Measurements from ENCODE around the gene SMG6.

The SMG6 gene

GRCh38 chr17:2022647-2023240, 280.8 kb downstream of the SMG6 start:
- no peak overlapping the region for H3K27ac ChIP-seq
- TF ChIP-seq, protein P1, sequence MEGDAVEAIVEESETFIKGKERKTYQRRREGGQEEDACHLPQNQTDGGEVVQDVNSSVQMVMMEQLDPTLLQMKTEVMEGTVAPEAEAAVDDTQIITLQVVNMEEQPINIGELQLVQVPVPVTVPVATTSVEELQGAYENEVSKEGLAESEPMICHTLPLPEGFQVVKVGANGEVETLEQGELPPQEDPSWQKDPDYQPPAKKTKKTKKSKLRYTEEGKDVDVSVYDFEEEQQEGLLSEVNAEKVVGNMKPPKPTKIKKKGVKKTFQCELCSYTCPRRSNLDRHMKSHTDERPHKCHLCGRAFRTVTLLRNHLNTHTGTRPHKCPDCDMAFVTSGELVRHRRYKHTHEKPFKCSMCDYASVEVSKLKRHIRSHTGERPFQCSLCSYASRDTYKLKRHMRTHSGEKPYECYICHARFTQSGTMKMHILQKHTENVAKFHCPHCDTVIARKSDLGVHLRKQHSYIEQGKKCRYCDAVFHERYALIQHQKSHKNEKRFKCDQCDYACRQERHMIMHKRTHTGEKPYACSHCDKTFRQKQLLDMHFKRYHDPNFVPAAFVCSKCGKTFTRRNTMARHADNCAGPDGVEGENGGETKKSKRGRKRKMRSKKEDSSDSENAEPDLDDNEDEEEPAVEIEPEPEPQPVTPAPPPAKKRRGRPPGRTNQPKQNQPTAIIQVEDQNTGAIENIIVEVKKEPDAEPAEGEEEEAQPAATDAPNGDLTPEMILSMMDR (IDR thresholded peaks at IDR 0.05) = no peak
- TF ChIP-seq ZFX (IDR thresholded peaks at IDR 0.05; ENCODE audit: borderline replicate concordance) = no peak

- no peak for TF ChIP-seq ZFX (IDR thresholded peaks at IDR 0.05; ENCODE audit: borderline replicate concordance)
- TF ChIP-seq, protein P1 (IDR thresholded peaks at IDR 0.05) = no peak
- no peak overlapping the region for H3K27ac ChIP-seq
Observed at GRCh38 chr17:2020721-2021120, 282.9 kb downstream of the SMG6 start.

DNA sequence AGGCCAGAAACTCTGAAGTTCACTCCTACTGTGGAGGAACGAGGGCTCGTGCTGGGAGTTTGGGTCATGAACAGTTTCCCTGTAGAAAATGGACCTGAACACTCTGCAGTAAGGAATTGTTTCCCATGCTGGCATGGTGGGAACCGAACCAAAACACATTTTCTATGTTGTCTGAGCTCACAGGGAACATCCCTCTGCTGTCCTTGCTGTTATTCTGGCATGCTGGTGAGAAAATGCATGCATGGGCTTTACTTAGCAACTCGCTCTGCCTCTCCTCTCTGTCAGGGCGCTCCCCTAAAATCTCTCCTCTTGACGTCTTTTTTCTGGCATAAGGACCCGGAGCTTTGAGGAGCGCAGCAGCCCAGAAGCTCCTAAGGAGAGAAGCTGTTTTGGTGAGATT, 283.9 kb downstream of the SMG6 start:
- no peak overlapping the region for H3K27ac ChIP-seq
- TF ChIP-seq, protein P1 (IDR thresholded peaks at IDR 0.05) = no peak
- no peak for TF ChIP-seq ZFX (IDR thresholded peaks at IDR 0.05; ENCODE audit: borderline replicate concordance)

DNA sequence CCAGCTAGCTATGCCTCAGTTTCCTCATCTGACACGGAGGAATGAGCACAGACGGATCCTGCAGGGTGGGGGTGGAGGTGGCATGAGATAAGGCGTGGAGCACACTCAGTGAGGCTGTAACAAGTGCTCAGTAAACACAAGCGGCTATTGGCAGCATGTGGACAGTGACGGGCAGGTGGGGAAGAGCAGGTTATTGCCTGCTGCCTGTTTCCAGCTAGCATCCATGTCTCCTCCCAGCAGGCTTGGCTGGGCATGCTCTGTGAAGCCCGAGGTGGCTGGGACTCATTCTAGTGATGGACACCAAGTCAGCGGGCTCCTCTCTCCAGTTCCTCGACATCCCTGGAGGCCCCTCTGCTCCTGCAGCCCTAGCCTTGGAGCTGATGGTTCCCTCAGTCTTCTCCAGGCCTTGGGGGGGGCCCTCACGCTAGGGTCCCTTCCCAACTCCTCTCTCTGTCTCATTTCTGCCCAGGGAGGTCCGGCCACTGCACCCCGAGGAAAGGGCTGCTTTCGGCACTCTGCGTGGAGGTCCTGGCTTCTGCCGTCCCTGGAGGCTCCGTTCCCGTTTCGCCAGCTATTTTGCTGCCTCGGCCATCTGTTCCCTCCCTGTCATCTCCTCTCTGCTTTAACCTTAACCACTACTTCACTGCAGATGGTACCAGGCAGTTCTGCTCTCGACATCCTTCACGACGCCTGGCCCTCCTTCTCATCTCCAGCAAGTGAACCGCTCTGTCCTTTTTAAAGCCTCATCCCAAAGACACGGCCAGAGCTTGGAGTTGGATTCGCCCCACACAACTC, 284.7 kb downstream of the SMG6 start:
- no peak overlapping the region for H3K27ac ChIP-seq
- TF ChIP-seq, protein P1 (IDR thresholded peaks at IDR 0.05) = no peak
- no peak for TF ChIP-seq ZFX (IDR thresholded peaks at IDR 0.05; ENCODE audit: borderline replicate concordance)

DNA sequence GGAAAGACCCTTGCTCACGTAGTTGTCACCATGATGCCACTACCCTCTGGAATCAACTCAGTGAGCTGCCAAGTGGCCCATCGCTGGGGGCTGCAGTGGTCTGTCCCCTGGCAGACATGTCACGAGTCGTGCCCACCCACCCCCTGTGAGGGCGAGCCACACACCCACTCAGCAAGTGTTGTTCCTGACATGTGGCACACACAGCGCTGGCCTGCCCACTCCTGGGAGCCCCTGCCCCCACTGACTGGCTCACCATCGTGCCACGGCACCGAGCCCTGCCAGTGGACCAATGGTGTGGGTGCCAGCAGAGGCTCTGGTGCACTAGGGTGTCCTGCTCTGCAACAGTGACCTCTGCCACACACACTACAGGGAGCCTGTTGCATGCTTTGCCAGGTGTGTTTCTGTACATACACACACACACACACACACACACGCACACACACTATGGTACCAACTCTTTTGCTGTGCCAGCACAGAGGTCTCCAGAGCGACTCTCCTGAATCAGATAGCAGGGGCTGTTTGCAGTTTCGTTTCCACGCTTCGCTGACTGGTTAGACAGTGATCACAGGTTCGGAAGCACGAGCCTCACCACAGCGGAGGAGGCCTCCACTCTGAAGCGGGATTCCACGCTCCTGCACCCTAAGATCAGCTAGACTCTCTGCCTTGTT, 286.2 kb downstream of the SMG6 start:
- TF ChIP-seq, protein P1 (IDR thresholded peaks at IDR 0.05) = no peak
- TF ChIP-seq ZFX (IDR thresholded peaks at IDR 0.05; ENCODE audit: borderline replicate concordance) = no peak
- no peak overlapping the region for H3K27ac ChIP-seq

- TF ChIP-seq, protein P1 (IDR thresholded peaks at IDR 0.05) = no peak
- TF ChIP-seq ZFX (IDR thresholded peaks at IDR 0.05; ENCODE audit: borderline replicate concordance) = no peak
- H3K27ac ChIP-seq = no peak overlapping the region
Observed at GRCh38 chr17:2016494-2016893, 287.1 kb downstream of the SMG6 start.

DNA sequence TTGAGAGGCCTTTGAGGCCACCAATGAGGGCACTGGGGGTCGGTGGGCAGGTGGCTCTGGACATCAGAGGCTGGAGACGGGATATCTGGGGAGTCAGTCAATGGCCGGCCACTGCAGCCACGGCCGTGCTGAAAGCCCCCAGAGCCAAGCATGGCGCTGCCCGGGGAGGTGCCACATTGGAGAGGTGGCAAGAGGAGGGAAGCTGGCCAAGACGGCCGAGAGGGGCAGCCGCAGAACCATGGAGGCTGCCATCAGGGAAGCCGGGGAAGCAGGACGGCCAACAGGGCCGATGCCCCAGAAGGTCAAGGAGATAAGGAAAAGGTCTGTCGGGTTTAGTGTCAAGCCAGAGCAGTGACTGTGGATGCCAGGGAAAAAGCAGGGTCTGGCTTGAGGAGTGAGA, 288.3 kb downstream of the SMG6 start:
- no peak overlapping the region for H3K27ac ChIP-seq
- no peak for TF ChIP-seq ZFX (IDR thresholded peaks at IDR 0.05; ENCODE audit: borderline replicate concordance)
- TF ChIP-seq, protein P1 (IDR thresholded peaks at IDR 0.05) = no peak

All from 22Rv1 (cell line).